GM18498 (cell line): ENCODE results near the gene ARHGAP32.
"Not testable (repeated sequence)": the region's sequence is repeated elsewhere in the genome, so short reads cannot be mapped to it uniquely, and the experiment has no call there.

Source experiments
- ATAC-seq: cut with Tn5 transposase; IDR thresholded peaks from one replicate; pipeline ENCODE4 v1.9.1; 2021; ENCODE audit warnings: mild to moderate bottlenecking, moderate library complexity; ENCODE audit not compliant: unreplicated experiment

The ARHGAP32 gene

DNA sequence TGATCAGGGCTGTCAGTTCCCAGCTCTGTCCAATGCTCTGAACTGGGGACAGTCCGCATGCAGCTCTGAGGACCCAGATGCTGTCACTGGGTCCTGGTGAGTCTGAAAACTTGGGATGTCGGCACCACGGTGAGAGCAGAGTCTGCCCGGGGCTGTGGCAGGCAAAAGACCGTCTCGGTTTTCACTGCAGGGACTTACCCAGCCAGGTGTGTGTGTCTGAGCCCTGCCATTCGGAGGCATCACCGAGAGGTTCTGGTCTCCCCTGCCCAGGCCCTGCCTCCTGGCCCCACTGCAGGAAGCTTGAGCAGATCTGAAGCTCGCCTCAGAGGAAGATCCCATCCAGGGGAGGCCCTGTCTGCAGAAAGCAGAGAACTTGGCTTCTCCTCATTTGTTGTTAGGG is 254.6 kb downstream of the ARHGAP32 start:
- ATAC-seq: no peak

DNA sequence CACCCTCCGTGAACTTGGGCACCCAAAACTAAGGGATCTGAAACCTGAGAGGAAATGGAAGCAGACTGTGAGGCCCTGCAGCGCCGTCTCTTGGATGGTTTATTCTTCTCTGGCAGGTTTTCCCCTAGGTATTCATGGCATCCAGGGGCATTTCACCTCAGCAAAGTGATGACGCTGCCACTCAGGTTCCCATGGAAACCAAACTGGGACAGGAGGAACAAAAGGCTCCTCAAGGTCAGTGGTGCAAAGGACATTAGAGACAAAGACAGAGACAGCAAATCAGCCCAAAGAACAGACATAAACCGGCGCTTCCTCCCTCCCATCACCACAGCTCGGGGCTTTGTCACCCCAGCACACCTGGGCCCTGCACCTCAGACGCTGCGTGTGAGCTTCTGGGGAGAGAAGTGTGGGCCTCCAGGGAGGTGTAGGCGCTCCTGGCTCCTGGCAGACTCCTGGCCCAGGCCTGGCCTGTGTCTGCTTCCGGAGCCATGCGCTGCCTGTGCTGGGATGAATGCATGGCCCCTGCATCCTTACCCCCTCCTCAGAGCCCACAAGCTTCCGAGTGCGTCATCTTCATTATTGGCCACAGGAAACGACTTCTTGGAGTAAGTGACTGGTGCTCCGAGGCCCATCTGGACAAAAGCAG is 255.4 kb downstream of the ARHGAP32 start:
- ATAC-seq: no peak

DNA sequence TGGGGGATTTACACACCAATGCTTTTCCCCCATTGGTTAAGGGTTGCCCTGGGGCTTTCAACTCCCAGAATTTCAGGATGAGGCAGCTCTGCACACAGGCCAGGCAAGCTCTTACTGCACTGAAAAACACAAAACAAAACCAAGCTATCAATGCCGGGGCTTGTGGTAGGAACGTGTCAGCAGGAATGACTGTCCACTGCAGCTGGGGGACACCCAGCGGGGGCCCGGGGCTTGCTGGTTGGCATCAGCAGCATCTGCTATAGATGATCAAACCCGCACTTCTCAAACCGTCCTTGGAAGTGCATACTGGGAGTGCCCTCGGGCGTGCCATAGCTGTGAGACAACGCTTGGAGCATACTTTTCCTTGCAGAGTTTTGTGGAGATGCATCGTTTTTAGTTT is 257.2 kb downstream of the ARHGAP32 start:
- ATAC-seq: no peak

DNA sequence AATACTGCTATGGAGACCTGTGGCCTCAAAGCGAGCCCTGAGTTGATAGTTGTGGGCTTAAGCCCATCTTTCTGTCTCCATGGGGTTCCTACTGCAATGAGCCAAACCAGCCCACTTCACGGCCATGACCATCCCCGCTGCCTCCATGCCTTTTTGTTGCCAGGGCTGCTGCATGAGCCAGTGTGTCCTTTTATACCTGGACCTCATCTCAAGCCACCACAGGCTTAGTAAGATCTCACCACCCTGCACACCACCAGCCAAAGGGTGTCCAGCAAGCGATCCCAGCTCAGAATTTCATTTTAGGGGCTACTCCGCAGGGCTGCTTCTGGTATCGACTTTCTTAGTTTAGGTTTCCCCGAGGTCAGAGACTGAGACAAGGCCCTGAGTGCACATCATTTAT is 257.8 kb downstream of the ARHGAP32 start:
- no peak for ATAC-seq

DNA sequence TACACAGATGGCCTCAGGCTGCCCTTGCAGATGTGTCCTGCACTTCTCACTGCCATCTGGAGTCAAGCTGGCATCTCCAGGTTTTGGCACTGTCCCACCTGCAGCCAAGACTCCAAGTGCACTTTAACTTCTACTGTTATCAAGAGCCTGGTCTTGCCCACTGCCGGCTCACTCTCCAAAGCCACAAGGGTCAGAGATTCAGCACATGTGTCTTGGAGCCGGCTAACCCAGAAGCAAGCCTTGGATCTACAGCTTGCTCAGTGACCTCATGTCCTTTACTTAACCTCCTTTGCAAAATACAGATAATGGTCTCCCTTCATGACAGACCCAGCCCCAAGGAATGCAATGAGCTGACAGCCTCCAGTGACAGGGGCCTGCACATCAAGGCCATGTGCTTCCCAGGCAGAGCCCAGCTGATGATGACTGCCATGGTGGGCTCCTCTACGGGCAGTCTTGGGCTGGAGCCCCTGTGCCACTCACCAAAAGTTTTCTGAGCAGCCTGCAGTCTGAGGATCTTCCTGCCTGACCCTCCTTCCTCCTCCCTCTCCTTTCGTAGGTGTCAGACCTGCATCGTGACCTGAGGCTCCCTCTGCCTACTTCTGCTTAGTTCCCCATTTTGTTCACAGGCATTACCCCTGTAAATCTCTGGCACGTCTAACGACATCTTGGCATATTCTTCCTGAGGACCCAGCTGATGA is 258.5 kb downstream of the ARHGAP32 start:
- no peak for ATAC-seq

DNA sequence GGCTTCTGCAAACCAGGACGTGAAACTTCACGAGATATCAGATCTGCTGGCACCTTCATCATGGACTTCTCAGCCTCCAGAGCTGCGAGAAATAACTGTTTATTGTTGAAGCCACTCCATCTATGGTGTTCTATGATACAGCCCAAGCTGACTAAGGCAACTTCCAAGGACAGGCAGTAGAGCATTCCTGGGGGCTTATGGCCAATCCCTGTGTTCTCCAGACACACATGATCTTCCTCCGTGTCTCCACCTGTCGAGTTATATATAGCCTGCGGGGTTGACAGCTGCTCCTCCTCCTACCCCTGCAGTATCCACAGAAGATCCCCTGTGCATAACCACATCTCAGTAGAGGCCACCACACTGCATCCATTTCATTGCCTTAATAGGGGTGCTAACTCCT is 260.5 kb downstream of the ARHGAP32 start:
- ATAC-seq: no peak

DNA sequence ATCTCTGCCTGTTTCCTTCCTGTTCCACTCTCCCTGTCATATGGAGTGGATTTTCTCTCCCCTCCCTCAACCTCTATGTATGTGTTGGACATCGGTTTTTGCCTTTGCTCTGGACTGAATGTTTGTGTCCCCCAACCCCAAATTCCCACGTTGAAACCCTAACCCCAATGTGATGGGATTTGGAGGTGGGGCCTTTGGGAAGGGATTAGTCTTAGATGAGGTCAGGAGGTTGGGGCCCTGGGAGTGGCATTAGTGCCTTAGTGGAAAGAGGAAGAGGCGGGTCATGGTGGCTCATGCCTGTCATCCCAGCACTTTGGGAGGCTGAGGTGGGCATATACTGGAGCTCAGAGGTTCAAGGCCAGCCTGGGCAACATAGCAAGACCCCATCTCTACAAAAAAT is 261.1 kb downstream of the ARHGAP32 start:
- ATAC-seq: no peak

DNA sequence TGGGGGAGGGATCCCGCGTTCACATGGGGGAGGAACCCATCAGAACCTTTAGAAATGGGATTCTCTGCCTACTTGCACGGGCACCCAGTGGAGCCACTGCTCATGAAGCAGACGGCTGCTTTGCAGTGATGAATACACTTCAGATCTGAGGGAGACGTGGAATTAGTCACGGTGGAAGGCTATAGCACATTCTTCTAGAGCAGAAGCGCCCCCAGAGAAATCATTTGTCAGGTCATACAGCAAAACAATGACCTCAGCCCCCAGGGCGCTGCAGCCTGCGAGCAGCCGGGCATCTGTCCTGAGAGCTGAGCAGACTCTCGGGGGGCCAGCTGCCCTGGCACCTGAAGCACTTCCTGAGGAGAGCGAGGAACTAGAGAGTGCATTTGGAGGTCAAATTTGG is 262.1 kb downstream of the ARHGAP32 start:
- no peak for ATAC-seq

DNA sequence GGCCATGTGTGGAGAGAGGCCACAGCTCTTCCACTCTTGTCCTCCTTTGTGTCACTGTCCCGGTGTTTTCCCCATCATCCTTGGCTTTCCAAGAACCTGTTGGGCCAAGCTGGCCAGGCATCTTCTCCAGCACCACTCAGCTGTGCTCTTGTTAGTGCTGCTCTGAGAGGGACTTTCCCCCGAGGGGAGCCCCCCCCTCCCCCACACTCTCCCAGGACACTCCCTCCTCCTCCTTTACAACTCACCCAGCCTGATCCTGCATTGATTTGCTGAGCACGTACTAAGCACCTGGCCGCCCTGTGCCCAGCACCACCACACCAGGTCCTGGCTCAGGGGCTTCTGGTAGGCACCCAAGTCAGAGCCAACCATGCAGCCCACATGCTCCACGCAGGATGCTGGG is 262.7 kb downstream of the ARHGAP32 start:
- no peak for ATAC-seq

DNA sequence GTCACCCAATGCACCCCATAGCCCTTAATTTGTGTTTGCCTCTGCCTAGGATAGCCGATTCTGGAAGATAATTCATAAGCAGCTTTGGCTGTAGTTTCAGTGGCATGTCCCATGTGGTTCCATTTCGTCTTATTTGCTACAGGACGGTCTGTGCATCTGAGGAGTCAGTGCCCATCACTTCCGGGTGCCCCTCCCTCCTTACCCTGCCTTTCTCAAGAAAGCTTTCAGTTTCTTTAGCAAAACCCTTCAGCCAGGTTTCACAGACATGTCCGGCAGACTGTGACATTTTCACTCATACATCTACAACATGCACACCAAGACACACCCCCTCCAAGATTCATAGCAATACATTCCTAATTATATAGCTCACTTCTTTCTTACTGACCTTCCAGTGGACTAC is 263.7 kb downstream of the ARHGAP32 start:
- peak; percentile 99 for ATAC-seq

DNA sequence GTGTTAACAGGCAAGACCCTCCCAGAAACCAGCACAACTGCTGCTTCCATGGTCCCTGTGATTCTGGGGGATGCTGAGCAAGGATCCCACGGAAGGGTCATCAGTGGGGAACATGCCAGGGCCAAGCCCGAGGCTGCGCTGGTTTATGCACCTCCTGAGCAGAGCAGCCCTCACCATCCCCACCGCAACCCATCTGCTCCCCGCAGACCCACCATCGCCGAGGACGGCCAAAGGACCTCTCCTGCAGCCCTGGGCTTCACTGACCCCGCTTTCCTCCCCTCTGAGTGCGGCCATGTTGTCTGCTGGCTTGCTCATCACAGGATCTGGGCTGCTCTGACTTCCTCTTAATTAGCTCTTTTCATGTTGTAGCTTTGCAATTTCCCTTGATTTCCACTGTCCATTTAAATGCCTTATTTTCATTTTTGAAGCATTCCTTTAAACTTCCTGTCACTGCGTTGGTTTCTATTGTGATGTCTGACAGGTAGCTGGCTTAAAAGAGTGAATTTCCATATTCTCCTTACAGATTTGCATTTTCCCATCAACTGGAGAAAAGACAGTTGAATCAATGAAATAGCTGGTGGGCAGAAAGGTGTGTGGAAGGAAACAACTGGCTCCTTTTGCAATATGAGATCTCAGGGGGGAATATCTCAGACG is 264.3 kb downstream of the ARHGAP32 start:
- ATAC-seq: no peak

DNA sequence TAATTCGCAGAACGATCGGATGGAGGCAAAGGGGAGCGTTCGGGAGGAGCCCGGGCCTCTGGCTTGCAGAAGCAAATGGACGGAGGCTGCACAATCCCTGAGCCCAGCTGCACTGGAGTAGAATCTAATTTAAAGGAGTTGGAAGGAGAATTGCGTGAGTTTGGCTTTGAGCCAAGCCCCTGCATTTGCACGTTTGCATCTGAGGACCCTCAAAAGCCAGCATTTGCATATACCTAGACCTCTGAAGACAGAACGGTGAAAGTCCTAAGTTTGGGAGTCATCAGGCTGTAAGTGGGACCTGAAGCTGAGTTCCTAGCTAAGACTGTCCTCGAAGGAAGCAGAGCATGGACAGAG is 265.0 kb downstream of the ARHGAP32 start:
- ATAC-seq: no peak

DNA sequence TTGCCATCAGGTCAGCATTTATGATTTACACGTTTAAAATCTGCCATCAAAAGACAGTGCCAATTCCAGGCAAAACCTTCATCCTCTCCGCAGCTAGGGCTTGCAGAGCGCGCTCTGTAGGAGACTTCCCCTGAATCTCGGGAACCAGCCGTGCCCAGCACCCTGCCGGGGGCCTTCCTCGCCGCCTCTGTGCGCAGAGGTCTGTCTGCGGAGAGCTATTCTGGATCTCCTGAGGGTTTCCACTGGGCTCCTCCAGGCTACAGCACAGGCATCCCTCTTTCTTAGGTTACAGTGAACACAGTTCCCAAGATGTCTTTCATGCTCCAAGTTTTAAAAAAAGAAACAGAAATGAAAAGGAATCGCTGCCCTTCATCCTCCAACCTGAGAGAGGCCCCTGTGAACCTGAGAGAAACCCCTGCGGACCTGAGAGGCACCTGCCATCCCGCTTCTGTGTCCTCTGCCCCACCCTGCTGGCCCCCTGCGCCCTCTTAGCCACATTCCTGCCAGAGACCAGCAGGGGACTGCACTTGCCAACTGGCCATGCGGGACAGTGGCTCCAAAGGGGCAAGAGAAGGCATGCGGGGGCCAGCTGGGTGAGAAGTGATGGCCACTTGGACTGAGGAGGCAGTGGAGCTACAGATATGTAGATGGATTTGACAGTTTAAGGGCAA is 265.6 kb downstream of the ARHGAP32 start:
- ATAC-seq: no peak

DNA sequence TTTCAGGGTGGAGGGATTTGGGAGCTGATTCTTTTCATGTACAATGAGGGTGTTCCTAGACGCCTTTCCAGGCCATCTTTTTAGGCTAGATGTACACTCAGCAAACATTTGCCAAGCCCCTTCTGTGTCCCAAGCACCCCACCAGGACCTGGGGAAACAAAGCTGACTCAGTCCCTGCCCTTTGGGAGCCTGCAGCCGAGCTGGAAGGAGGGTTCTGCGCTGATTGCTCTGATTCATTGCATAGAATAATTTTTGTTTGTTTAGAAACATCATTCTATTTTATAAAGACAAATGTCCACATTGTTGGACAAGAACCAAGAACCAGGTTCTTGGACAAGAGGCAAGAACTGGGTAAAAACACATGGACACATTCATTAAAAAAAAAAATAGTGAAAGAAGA is 266.1 kb downstream of the ARHGAP32 start:
- ATAC-seq: no peak

DNA sequence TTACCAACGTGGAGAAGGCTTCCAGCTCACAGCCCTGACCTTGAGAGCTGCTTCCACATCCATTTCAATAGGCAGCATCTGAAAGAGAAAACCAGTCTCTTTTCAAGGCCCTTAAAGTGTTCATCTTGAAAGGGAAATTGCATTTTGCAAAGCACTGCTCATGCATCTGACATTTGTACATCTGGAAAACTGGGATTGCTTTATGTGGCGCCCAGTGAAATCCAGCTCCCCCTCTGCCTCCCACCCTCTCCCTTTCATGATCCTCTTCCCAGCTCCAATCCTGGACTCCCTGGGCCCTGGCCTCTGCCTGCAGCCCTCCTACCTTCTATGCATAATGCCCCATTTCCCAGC is 266.9 kb downstream of the ARHGAP32 start:
- ATAC-seq: no peak

DNA sequence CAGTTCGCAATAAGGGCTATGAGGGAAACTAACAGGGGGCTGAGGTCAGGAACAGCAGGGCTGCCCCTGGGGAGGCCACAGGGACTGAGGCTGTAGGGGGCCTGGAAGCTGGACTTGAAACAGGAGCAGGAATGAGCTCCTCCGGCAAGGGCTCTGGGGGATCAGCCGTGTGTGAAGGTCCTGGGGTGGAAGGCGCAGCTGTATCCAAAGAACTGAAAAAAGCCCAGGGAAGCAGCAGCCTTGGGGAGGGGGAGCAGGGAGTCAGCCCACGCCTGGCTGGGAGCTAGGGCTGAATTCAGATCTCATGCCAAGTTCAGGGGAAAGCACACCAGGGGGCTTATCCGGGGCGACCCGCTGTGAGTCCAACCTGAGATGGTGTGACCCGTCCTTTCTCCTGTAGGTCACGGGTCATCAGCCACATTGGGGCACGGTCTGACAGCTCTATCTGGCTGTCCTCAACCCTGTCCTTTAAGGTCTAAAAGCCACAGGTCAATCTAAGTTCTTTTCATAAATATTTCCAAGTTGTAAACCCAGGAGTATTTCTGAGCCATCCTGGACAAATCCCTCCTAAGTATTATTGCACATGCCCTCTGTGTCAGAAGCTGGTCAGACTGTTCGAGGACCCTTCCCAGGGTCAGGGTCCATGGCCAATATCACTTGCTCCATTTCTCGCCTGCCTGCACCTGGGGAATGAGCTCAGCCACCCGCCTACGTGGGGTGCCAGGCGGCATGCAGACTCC is 267.4 kb downstream of the ARHGAP32 start:
- no peak for ATAC-seq

DNA sequence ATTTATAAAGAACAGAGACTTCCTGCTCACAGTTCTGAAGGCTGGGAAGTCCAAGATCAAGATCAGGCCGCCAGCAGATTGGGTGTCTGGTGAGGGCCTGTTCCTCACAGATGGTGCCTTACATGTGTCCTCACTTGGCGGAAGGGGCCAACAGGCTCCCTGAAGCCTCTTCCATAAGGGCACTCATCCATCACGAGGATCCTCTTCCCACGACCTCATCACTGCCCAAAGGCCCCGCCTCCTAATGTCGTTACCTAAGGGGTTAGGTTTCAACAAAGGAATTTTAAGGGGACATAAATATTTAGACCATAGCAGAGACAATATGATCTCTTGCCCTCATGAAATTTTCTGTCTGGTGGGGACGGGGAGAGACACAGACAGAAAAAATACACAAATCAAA is 268.0 kb downstream of the ARHGAP32 start:
- ATAC-seq: no peak

DNA sequence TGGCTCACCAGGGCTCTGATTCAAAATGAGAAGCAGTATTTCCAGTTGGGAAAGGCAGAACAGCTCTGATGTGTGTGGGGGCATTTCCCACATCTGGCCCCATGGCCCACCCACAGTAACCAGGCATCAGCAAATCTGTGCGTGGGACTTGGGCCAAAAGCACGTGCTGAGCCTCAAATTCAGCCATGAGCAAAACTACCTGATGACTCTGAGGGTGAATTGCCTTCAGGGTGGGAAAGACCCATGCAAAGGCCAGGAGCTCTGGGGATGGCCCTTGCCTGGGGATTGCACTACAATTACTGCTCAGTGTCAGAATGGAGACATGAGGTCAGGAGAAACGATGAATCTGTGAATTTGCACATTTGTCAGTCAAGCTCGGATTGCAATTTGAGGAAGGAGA is 270.3 kb downstream of the ARHGAP32 start:
- no peak for ATAC-seq

DNA sequence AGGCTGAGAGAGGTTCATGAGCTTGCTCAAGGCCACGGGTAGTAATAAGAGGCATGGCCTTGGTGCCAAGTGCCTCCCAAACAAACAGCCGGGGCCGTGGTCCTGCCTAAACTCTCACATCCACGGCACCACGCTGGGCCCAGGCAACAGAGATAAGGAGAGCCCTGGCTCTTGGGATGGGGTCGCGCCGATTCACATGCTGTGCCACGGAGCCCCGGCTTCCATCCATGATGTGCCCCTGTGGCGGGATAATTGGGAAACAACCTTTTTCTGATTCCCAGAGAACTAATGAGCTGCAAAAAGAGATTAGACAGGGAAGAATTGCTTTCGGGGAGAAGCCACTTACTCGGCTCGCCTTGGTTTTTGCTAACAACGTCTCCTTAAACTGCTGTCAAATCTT is 271.5 kb downstream of the ARHGAP32 start:
- no peak for ATAC-seq

DNA sequence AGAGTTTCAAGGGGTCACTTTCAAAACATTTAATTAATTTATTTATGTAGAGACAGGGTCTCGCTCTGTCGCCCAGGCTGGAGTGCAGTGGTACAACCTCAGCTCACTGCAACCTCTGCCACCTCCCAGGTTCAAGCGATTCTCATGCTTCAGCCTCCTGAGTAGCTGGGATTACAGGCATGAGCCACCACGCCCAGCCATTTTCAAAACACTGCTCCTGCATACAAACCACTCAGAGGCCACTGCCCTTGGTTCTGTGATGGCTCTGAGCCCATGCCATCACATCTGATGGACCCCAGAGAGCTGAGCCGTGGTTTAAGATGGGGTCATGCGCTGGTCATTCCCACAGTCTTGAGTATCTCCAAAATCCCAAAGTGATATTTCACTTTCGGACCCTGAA is 272.5 kb downstream of the ARHGAP32 start:
- ATAC-seq: not testable (repeated sequence)

DNA sequence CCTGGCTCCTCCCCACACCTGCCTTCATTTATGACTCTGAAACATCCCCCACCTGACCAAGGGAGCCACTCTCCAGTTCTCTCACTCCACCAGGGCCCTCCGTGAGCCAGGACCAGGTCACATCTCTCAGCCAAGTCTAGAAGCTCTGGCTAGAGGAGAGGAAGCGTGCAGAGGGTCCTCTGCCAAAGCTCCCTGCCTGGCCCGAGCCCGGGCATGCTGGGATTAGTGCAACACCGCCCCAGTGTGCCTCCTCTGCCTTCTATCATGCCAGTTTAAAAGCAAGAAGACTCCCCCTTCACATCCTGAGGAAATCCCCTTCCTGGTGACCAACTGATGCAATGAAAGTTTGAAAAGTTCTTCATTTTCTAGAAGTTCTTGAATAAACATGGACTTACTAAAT is 272.9 kb downstream of the ARHGAP32 start:
- no peak for ATAC-seq
